Progenitor cell of endocrine pancreas (in vitro differentiated cells): ENCODE results near the gene FAM3D. TPM values are rescaled to one million over a fixed set of nuclear protein-coding genes. Genes with fewer than 3 reads are reported as not detected.

Experiments used
- DNase-seq: peaks from one replicate; pipeline ENCODE4 v3.0.0; 2021; ENCODE audit warnings: low spot score; ENCODE audit not compliant: unreplicated experiment
- H3K27ac Mint-ChIP-seq: 2 replicates; pipeline ENCODE4 v1.8.0; 2021; ENCODE audit warnings: mild to moderate bottlenecking, moderate library complexity, mixed read lengths
- H3K27me3 Mint-ChIP-seq: 2 replicates; pipeline ENCODE4 v1.8.0; 2021; ENCODE audit warnings: mixed read lengths
- H3K36me3 Mint-ChIP-seq: 2 replicates; pipeline ENCODE4 v1.8.0; 2022; ENCODE audit warnings: mixed read lengths; ENCODE audit not compliant: insufficient read depth
- H3K4me1 Mint-ChIP-seq: 2 replicates; pipeline ENCODE4 v1.8.0; 2021; ENCODE audit warnings: low read depth, mixed read lengths
- H3K4me3 Mint-ChIP-seq: 2 replicates; pipeline ENCODE4 v1.8.0; 2021; ENCODE audit warnings: low read depth, mild to moderate bottlenecking, moderate library complexity, mixed read lengths
- H3K9me3 Mint-ChIP-seq: 2 replicates; pipeline ENCODE4 v1.8.0; 2021; ENCODE audit warnings: low read depth, mixed read lengths
- CTCF ChIP-seq: fragments of 200-600 bp; sonication (generic); IDR thresholded peaks from one replicate; pipeline ENCODE4 v1.5.0; 2021; ENCODE audit warnings: antibody characterized with exemption, mild to moderate bottlenecking; ENCODE audit not compliant: unreplicated experiment
- total RNA-seq: library from RNA; stranded (reverse); gene quantifications from 2 replicates; pipeline ENCODE4 v1.2.1, GENCODE V29; 2021

Gene FAM3D
- total RNA-seq, 1 donor from 2014 or later, result not detected

- Mint-ChIP-seq H3K4me1 (peaks cover 6% of the 10 kb centered on the region), H3K4me3 (no peak overlapping the region), H3K27me3 (peaks cover 29% of the 10 kb centered on the region), H3K9me3 (no peaks in the 10 kb centered on the region), H3K36me3 (no peaks in the 10 kb centered on the region), H3K27ac (no peak overlapping the region)
- DNase-seq, result no peak
- peak; percentile 44 for TF ChIP-seq CTCF
These were observed 7.4 kb downstream of the FAM3D start for GRCh38 chr3:58659051-58659675.

DNA sequence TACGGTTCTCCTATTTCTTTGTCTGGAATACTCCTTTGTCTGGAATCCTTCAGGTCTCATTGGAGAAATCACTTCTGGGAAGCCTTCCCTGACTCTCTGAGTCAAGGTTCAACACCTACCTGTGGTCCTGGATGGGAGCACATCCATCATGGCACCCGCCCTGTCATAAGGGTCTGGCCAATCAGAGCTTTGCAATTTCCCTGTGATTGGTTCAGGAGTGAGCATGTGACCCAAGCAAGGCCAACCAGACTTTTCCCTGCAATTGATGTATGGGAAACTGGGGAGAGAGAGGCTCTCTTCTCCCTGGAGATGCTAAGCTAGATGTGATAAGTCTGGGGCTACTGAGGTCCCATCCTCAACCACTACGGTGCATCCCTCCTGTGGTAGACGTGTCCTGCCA lies 8.1 kb downstream of the FAM3D start:
- TF ChIP-seq CTCF, result no peak
- H3K4me1 Mint-ChIP-seq, result peaks cover 6% of the 10 kb centered on the region
- no peaks in the 10 kb centered on the region for H3K36me3 Mint-ChIP-seq
- no peak for DNase-seq
- no peak overlapping the region for H3K27ac Mint-ChIP-seq
- no peak overlapping the region for H3K4me3 Mint-ChIP-seq
- peaks cover 30% of the 10 kb centered on the region for H3K27me3 Mint-ChIP-seq
- no peaks in the 10 kb centered on the region for H3K9me3 Mint-ChIP-seq

DNA sequence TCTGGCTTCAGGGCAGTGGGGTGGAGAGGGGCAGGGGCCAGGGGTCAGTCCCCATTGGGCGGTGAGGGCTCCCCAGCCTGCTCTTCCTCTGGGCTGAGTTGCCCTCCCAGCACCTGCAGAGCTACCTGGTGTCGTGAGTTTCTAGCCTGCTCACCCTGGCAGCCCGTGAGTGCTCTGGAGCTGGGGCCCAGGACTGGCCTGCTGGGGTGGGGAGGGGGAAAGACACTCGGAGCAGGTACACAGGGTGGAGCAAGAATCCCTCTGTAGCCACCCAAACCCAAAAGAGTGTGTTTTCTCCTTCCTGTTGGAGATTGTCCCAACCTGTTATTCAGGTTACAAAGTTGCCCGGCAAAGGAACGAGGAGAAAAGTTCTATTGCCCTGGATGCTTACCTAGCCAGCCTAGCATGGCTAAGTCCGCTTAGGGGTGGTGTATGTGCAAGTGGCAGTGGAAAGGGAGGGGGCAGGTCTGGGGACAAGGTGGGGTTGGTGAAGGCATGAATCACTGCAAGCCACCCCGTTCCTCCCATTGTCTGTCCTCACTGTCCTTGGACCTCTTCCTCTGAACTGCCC lies 8.9 kb downstream of the FAM3D start:
- Mint-ChIP-seq H3K9me3 (no peaks in the 10 kb centered on the region), H3K4me1 (peaks cover 6% of the 10 kb centered on the region), H3K27me3 (peaks cover 37% of the 10 kb centered on the region), H3K27ac (no peak overlapping the region), H3K4me3 (no peak overlapping the region), H3K36me3 (no peaks in the 10 kb centered on the region)
- DNase-seq, result no peak
- no peak for TF ChIP-seq CTCF

DNA sequence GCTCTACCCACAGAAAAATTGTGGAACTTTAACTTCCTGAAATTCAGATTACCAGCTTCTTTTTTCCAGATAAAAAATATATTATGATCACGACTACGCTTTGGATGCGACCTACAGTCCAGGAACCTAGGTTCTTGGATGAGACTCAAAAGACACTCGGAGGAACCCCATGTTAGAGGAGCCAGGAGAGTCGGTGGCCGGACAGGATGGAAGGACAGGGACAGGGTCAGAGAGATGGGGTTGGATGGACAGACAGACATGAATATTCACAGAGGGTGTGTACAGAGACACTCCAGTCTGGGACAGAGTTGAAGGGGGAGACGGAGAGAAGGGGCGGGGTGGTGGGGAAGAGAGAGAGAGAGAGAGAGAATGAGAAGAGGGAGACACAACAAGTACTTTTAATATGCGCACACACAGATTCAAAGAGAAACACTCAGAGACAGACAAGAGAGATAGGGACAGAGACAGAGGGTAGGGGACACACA lies 9.5 kb downstream of the FAM3D start:
- no peak for DNase-seq
- Mint-ChIP-seq H3K36me3 (no peaks in the 10 kb centered on the region), H3K4me1 (peaks cover 6% of the 10 kb centered on the region), H3K27me3 (peaks cover 37% of the 10 kb centered on the region), H3K4me3 (no peak overlapping the region), H3K27ac (no peak overlapping the region), H3K9me3 (no peaks in the 10 kb centered on the region)
- no peak for TF ChIP-seq CTCF

DNA sequence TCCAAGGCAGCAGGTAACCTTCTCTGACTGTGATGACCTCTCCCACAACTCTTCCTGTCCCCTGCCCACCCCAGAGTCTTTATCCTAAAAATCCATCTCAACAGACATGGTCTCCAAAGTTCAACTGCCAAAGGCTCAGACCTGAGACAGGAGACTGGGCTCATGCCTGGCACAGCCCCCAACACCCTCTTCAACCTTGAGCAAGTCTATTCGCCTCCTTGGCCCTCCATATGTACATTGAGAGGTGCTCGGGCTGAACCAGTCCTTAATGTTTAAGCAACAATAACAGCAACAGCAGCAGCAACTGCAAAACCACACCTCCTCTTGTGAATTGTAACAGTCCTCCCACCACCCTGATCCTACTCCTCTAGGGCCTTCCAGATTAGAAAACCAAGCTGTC lies 9.9 kb downstream of the FAM3D start:
- TF ChIP-seq CTCF, result no peak
- H3K4me1 Mint-ChIP-seq, result peaks cover 6% of the 10 kb centered on the region
- H3K27me3 Mint-ChIP-seq, result peaks cover 37% of the 10 kb centered on the region

More for the DNA sequence above, 9.9 kb downstream of the FAM3D start:
- Mint-ChIP-seq H3K4me3 (no peak overlapping the region), H3K36me3 (no peaks in the 10 kb centered on the region), H3K9me3 (no peaks in the 10 kb centered on the region), H3K27ac (peak overlapping the region; percentile 11)
- no peak for DNase-seq
